Measurements from ENCODE around the gene COL5A1.

The COL5A1 gene

GRCh38 chr9:134738869-134739659, 97.5 kb downstream of the COL5A1 start:
- TF ChIP-seq, protein P1, sequence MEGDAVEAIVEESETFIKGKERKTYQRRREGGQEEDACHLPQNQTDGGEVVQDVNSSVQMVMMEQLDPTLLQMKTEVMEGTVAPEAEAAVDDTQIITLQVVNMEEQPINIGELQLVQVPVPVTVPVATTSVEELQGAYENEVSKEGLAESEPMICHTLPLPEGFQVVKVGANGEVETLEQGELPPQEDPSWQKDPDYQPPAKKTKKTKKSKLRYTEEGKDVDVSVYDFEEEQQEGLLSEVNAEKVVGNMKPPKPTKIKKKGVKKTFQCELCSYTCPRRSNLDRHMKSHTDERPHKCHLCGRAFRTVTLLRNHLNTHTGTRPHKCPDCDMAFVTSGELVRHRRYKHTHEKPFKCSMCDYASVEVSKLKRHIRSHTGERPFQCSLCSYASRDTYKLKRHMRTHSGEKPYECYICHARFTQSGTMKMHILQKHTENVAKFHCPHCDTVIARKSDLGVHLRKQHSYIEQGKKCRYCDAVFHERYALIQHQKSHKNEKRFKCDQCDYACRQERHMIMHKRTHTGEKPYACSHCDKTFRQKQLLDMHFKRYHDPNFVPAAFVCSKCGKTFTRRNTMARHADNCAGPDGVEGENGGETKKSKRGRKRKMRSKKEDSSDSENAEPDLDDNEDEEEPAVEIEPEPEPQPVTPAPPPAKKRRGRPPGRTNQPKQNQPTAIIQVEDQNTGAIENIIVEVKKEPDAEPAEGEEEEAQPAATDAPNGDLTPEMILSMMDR (IDR thresholded peaks at IDR 0.05; ENCODE audit: low read depth, low read length, missing control alignments), result peak; percentile 55
- DNase-seq (ENCODE audit: low read depth), result no peak
- no peak overlapping the region for H3K4me3 ChIP-seq (ENCODE audit: low read depth, low read length)

- H3K4me3 ChIP-seq (ENCODE audit: low read depth, low read length), result no peak overlapping the region
- TF ChIP-seq, protein P1 (IDR thresholded peaks at IDR 0.05; ENCODE audit: low read depth, low read length, missing control alignments), result no peak
Observed at GRCh38 chr9:134739660-134739968, 98.0 kb downstream of the COL5A1 start.

GRCh38 chr9:134740071-134740470, 98.5 kb downstream of the COL5A1 start:
- TF ChIP-seq, protein P1 (IDR thresholded peaks at IDR 0.05; ENCODE audit: low read depth, low read length, missing control alignments), result no peak
- no peak overlapping the region for H3K4me3 ChIP-seq (ENCODE audit: low read depth, low read length)
- DNase-seq (ENCODE audit: low read depth), result no peak

More at GRCh38 chr9:134739660-134739968, 98.0 kb downstream of the COL5A1 start:
- no peak for DNase-seq (ENCODE audit: low read depth)

DNA sequence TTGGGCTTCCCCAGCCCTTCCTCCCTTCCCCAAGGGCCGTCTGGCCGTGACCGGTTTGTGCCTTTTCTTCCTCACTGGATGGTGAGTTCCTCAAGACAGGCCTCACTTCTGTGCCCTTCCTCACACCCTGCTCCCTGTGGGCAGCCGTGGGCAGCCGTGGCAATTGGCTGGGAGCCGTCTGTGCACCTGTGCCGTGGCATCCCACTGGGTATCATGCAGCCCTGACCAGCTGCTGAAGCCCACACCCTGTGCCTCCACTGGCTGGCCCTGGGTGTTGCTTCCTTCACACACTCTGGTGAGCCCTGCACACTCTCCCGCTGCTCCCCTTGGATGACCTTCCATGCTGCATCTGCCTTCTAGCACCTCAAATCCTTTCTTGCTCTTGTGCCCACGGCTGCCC, 100.2 kb downstream of the COL5A1 start:
- no peak overlapping the region for H3K4me3 ChIP-seq (ENCODE audit: low read depth, low read length)
- DNase-seq (ENCODE audit: low read depth), result no peak
- TF ChIP-seq, protein P1 (IDR thresholded peaks at IDR 0.05; ENCODE audit: low read depth, low read length, missing control alignments), result no peak

GRCh38 chr9:134742822-134743535, 101.4 kb downstream of the COL5A1 start:
- TF ChIP-seq, protein P1 (IDR thresholded peaks at IDR 0.05; ENCODE audit: low read depth, low read length, missing control alignments), result no peak
- no peak overlapping the region for H3K4me3 ChIP-seq (ENCODE audit: low read depth, low read length)
- DNase-seq (ENCODE audit: low read depth), result no peak

DNA sequence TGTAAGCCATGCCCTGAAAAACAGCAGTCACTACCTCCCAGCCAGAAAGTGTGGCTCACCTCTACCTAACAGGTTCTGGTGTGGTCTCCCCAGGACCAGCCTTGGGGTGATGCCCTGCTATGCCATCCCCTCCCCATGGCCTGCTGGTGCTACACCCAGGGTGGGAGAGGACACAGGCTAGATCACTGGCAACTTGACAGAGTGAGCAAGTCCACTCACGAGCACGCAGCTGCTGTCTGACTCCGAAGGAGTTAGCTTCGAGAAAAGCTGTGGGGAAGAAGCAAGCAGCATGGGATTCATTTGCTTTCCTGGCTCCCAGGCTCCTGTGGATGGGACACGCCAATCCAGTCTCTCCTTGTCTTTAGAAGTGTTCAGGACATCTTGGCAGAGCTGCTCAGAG, 102.2 kb downstream of the COL5A1 start:
- no peak for DNase-seq (ENCODE audit: low read depth)
- no peak overlapping the region for H3K4me3 ChIP-seq (ENCODE audit: low read depth, low read length)
- TF ChIP-seq, protein P1 (IDR thresholded peaks at IDR 0.05; ENCODE audit: low read depth, low read length, missing control alignments), result no peak

All from GM12864 (cell line).